ENCODE results near the gene SERTM1.

DNA sequence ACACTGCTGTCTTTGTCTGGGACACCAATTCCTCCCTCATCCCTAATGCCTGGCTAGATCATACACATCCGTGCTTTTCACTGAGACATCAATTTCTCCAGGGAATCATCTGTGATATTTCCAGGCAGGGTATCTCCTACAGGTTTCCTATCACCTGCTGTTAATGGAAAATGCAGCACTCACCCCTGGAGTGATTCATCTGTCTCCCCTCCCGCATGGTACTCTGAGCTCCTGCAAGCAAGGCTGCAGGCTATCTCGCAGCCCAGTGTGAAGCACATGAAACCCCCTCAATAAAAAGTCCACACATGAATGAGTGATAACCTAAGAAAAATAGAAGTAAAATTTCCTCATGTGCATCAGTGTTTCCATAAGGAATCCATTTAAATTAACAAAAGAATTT lies 38.5 kb downstream of the SERTM1 start:
- TF ChIP-seq, protein P1, sequence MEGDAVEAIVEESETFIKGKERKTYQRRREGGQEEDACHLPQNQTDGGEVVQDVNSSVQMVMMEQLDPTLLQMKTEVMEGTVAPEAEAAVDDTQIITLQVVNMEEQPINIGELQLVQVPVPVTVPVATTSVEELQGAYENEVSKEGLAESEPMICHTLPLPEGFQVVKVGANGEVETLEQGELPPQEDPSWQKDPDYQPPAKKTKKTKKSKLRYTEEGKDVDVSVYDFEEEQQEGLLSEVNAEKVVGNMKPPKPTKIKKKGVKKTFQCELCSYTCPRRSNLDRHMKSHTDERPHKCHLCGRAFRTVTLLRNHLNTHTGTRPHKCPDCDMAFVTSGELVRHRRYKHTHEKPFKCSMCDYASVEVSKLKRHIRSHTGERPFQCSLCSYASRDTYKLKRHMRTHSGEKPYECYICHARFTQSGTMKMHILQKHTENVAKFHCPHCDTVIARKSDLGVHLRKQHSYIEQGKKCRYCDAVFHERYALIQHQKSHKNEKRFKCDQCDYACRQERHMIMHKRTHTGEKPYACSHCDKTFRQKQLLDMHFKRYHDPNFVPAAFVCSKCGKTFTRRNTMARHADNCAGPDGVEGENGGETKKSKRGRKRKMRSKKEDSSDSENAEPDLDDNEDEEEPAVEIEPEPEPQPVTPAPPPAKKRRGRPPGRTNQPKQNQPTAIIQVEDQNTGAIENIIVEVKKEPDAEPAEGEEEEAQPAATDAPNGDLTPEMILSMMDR (IDR thresholded peaks at IDR 0.05; ENCODE audit: low read depth, low read length, poor library complexity, severe bottlenecking) = no peak
- TF ChIP-seq EZH2phosphoT487 (IDR thresholded peaks at IDR 0.05; ENCODE audit: borderline replicate concordance, low read length) = no peak
